Adrenal gland (tissue), 5 donors: ENCODE results near the gene MEIS1.

Experiments used
- POLR2A ChIP-seq, 2 donors: fragments of 450-650 bp; IDR thresholded peaks; one replicate each; pipeline ENCODE4 v1.6.1; 2017; ENCODE audit warnings: antibody characterized with exemption in 2 of 2, mild to moderate bottlenecking in 2 of 2, moderate library complexity in 1 of 2
- TF ChIP-seq, protein P1 (sequence below), 6 experiments: fragments of 450-650 bp in 4 of 6; fragments of 200-600 bp in 2 of 6; sonication (generic) in 1 of 6; IDR thresholded peaks; 1 replicate in 5 of 6; 2 replicates in 1 of 6; pipeline versions ENCODE4 v1.5.1 to v1.8.0; 2016 to 2021; ENCODE audit warnings: antibody characterized with exemption in 6 of 6, mild to moderate bottlenecking in 2 of 6, moderate library complexity in 1 of 6
- donor health status: DM: no; HTN: no; CAD: no.

DNA sequence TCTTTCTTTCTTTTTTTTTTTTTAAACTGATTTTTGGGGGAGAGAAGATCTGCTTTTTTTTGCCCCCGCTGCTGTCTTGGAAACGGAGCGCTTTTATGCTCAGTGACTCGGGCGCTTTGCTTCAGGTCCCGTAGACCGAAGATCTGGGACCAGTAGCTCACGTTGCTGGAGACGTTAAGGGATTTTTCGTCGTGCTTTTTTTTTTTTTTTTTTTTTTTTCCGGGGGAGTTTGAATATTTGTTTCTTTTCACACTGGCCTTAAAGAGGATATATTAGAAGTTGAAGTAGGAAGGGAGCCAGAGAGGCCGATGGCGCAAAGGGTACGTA lies 587 bp downstream of the MEIS1 start:
- TF ChIP-seq, protein P1, sequence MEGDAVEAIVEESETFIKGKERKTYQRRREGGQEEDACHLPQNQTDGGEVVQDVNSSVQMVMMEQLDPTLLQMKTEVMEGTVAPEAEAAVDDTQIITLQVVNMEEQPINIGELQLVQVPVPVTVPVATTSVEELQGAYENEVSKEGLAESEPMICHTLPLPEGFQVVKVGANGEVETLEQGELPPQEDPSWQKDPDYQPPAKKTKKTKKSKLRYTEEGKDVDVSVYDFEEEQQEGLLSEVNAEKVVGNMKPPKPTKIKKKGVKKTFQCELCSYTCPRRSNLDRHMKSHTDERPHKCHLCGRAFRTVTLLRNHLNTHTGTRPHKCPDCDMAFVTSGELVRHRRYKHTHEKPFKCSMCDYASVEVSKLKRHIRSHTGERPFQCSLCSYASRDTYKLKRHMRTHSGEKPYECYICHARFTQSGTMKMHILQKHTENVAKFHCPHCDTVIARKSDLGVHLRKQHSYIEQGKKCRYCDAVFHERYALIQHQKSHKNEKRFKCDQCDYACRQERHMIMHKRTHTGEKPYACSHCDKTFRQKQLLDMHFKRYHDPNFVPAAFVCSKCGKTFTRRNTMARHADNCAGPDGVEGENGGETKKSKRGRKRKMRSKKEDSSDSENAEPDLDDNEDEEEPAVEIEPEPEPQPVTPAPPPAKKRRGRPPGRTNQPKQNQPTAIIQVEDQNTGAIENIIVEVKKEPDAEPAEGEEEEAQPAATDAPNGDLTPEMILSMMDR (IDR thresholded peaks at IDR 0.05) = no peak
- no peak for TF ChIP-seq POLR2A (IDR thresholded peaks at IDR 0.05)
